ENCODE results near the gene MRPL58. TPM values are rescaled to one million over a fixed set of nuclear protein-coding genes. Genes with fewer than 3 reads are reported as not detected.
"Not testable (repeated sequence)": the region's sequence is repeated elsewhere in the genome, so short reads cannot be mapped to it uniquely, and the experiment has no call there.

MRPL58 gene
- total RNA-seq, 2 experiments from 2014 or later = 5.4 to 7.1 TPM

DNA sequence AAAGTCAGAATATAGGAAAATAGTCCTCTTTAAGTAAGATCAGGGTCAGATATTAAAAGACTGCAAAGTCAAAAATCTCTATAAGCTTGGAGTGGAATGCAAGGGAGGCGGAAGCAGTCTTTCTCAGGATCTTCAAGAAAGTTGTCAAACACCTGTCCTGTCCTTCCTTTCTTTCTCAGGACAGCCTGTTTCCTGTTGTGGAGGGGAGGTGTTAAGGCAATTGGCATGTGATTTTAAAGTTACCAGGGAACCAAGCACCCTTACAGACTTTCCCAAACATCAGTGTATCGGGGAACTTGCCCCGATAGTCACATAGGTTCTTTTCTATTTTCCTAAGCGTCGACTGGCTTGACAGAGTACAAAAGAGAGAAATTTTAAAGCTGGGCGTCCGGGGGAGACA, 32.2 kb downstream of the MRPL58 start:
- ChIA-PET CTCF (no interaction called here), POLR2A (no interaction called here)
- peaks cover 20% of the 10 kb centered on the region for H3K4me1 ChIP-seq (ENCODE audit: insufficient read depth, low read length)
- H3K27me3 ChIP-seq (ENCODE audit: control insufficient read depth in 1 of 2, insufficient read depth in 2 of 2, low read length in 2 of 2) = no peaks in the 10 kb centered on the region
- DNase-seq (no peak), ATAC-seq (ENCODE audit: poor library complexity) (no peak)
- Mint-ChIP-seq H3K36me3 (ENCODE audit: low read depth) (peaks cover 58% of the 10 kb centered on the region), H3K9me3 (no peaks in the 10 kb centered on the region), H3K27me3 (no peaks in the 10 kb centered on the region), H3K27ac (peak overlapping the region; percentile 42), H3K4me1 (ENCODE audit: low read depth) (peaks cover 47% of the 10 kb centered on the region), H3K4me3 (peak overlapping the region; percentile 66)
- no peak overlapping the region for H3K27ac ChIP-seq (ENCODE audit: low read depth in 1 of 2, low read length in 2 of 2)
- intact Hi-C loops (cut with DNase I, micrococcal nuclease) = loop anchor here (5.0 kb wide), 3 partner anchors 62 to 138 kb away; partner anchors contain the start of gene SUMO2 (in 1 of the 2)
- no peaks in the 10 kb centered on the region for H3K9me3 ChIP-seq (ENCODE audit: control insufficient read depth in 1 of 2, insufficient read depth in 1 of 2, low read length in 2 of 2)
- no peak for TF ChIP-seq CTCF (IDR thresholded peaks at IDR 0.05)
- H3K36me3 ChIP-seq (ENCODE audit: insufficient read depth, low read length) = peaks cover 29% of the 10 kb centered on the region
- no peak overlapping the region for H3K4me3 ChIP-seq (ENCODE audit: low read length)

DNA sequence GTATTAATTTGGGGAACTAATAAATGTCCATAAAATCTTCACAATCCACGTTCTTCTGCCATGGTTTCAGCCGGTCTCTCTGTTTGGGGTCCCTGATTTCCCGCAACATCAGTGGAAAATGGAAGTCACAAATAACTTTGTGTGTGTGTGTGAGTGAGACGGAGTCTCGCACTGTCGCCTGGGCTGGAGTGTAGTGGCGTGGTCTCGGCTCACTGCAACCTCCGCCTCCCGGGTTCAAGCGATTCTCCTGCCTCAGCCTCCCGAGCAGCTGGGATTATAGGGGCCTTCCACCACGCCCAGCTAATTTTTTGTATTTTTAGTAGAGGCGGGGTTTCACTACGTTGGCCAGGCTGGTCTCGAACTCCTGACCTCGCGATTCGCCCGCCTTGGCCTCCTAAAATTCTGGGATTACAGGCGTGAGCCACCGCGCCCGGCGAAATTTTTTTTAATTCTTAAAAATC, 33.5 kb downstream of the MRPL58 start:
- peak overlapping the region; percentile 80 for H3K4me3 ChIP-seq (ENCODE audit: low read length)
- H3K4me1 ChIP-seq (ENCODE audit: insufficient read depth, low read length) = peaks cover 20% of the 10 kb centered on the region
- not testable (repeated sequence) for ATAC-seq (ENCODE audit: poor library complexity); H3K27me3 ChIP-seq (ENCODE audit: control insufficient read depth in 1 of 2, insufficient read depth in 2 of 2, low read length in 2 of 2); DNase-seq; H3K27me3 Mint-ChIP-seq; H3K9me3 ChIP-seq (ENCODE audit: control insufficient read depth in 1 of 2, insufficient read depth in 1 of 2, low read length in 2 of 2); H3K9me3 Mint-ChIP-seq
- peaks cover 26% of the 10 kb centered on the region for H3K36me3 ChIP-seq (ENCODE audit: insufficient read depth, low read length)
- intact Hi-C loops (cut with DNase I, micrococcal nuclease) = loop anchor here (1.0 to 5.0 kb wide), 5 partner anchors 10 to 136 kb away; partner anchors contain the start of genes MRPL58 (in 1 of the 2) and SUMO2 (in 1 of the 2)
- H3K27ac Mint-ChIP-seq = peak overlapping the region; percentile 100
- peak overlapping the region; percentile 82 to 84 for H3K27ac ChIP-seq (ENCODE audit: low read depth in 1 of 2, low read length in 2 of 2)
- peaks cover 49% of the 10 kb centered on the region for H3K36me3 Mint-ChIP-seq (ENCODE audit: low read depth)
- POLR2A ChIA-PET = interaction anchor here (0.6 to 3.8 kb wide), 12 partner anchors 10 to 137 kb away, joined by 3 to 71 read pairs (median 8); partner anchors contain the start of genes CDR2L, MRPL58, SLC16A5 and SUMO2
- H3K4me1 Mint-ChIP-seq (ENCODE audit: low read depth) = peaks cover 49% of the 10 kb centered on the region
- CTCF ChIA-PET = interaction anchor here (0.9 to 4.2 kb wide), 3 partner anchors 11 to 34 kb away, joined by 3 to 21 read pairs (median 4); partner anchors contain the start of gene MRPL58
- peak overlapping the region; percentile 100 for H3K4me3 Mint-ChIP-seq

GRCh38 chr17:75046407-75047289, 34.2 kb downstream of the MRPL58 start, which contains the start of the genes ATP5PD and KCTD2:
Gene ATP5PD, minus strand, starts transcription at chr17:75046969. Its CDS starts 4,319 bp downstream, at chr17:75042650.
Gene KCTD2, plus strand, starts transcription at chr17:75047225. Its CDS starts 26 bp downstream, at chr17:75047251.
- Mint-ChIP-seq H3K4me1 (ENCODE audit: low read depth) (peaks cover 51% of the 10 kb centered on the region), H3K36me3 (ENCODE audit: low read depth) (peaks cover 46% of the 10 kb centered on the region), H3K4me3 (peak within 1 kb of the TSS; percentile 100), H3K27ac (peak within 1 kb of the TSS; percentile 100), H3K9me3 (no peaks in the 10 kb centered on the region), H3K27me3 (no peaks in the 10 kb centered on the region)
- intact Hi-C loops (cut with DNase I, micrococcal nuclease) = loop anchor here (1.0 to 5.0 kb wide), 6 partner anchors 9 to 136 kb away; partner anchors contain the start of genes MRPL58 (in 1 of the 2) and SUMO2 (in 1 of the 2)
- H3K27me3 ChIP-seq (ENCODE audit: control insufficient read depth in 1 of 2, insufficient read depth in 2 of 2, low read length in 2 of 2) = no peaks in the 10 kb centered on the region
- H3K4me3 ChIP-seq (ENCODE audit: low read length) = peak within 1 kb of the TSS; percentile 84
- no peaks in the 10 kb centered on the region for H3K9me3 ChIP-seq (ENCODE audit: control insufficient read depth in 1 of 2, insufficient read depth in 1 of 2, low read length in 2 of 2)
- peak within 1 kb of the TSS; percentile 82 to 84 for H3K27ac ChIP-seq (ENCODE audit: low read depth in 1 of 2, low read length in 2 of 2)
- ChIA-PET CTCF (interaction anchor here (0.7 to 4.2 kb wide), 6 partner anchors 8 to 85 kb away, joined by 3 to 21 read pairs (median 4); partner anchors contain the start of gene MRPL58), POLR2A (interaction anchor here (0.6 to 3.8 kb wide), 17 partner anchors 9 to 159 kb away, joined by 3 to 71 read pairs (median 5); partner anchors contain the start of genes ARMC7, CDR2L, MRPL58 and NUP85)
- no peak for TF ChIP-seq CTCF (IDR thresholded peaks at IDR 0.05)
- DNase-seq (peak; percentile 83 to 97 (median 92)), ATAC-seq (ENCODE audit: poor library complexity) (peak; percentile 92)
- H3K36me3 ChIP-seq (ENCODE audit: insufficient read depth, low read length) = peaks cover 20% of the 10 kb centered on the region
- peaks cover 20% of the 10 kb centered on the region for H3K4me1 ChIP-seq (ENCODE audit: insufficient read depth, low read length)
